ENCODE results near the gene CCDC88C. TPM values are rescaled to one million over a fixed set of nuclear protein-coding genes. Genes with fewer than 3 reads are reported as not detected.

CCDC88C gene
- total RNA-seq, 2 donors from 2014 or later: 36.3 to 57.4 TPM

- Histone ChIP-seq H3K36me3 (replicated peaks in 1 of 2; ENCODE audit: insufficient read depth in 1 of 2, low read depth in 2 of 2) (no peaks in the 10 kb centered on the region), H3K4me3 (no peak overlapping the region), H3K27ac (no peak overlapping the region), H3K9me3 (no peaks in the 10 kb centered on the region), H3K27me3 (no peaks in the 10 kb centered on the region), H3K4me1 (peaks cover 4% of the 10 kb centered on the region)
- no peak for TF ChIP-seq POLR2A (IDR thresholded peaks at IDR 0.05)
- TF ChIP-seq, protein P1, sequence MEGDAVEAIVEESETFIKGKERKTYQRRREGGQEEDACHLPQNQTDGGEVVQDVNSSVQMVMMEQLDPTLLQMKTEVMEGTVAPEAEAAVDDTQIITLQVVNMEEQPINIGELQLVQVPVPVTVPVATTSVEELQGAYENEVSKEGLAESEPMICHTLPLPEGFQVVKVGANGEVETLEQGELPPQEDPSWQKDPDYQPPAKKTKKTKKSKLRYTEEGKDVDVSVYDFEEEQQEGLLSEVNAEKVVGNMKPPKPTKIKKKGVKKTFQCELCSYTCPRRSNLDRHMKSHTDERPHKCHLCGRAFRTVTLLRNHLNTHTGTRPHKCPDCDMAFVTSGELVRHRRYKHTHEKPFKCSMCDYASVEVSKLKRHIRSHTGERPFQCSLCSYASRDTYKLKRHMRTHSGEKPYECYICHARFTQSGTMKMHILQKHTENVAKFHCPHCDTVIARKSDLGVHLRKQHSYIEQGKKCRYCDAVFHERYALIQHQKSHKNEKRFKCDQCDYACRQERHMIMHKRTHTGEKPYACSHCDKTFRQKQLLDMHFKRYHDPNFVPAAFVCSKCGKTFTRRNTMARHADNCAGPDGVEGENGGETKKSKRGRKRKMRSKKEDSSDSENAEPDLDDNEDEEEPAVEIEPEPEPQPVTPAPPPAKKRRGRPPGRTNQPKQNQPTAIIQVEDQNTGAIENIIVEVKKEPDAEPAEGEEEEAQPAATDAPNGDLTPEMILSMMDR (IDR thresholded peaks at IDR 0.05): no peak
- ATAC-seq: no peak
- DNase-seq: no peak
- intact Hi-C loops (cut with DNase I): no loop called here
- 81 to 92% methylated on average over 4 to 6 of the region's 9 CpGs for WGBS, 2 donors
These were observed 59.6 kb downstream of the CCDC88C start for GRCh38 chr14:91358025-91358319.

DNA sequence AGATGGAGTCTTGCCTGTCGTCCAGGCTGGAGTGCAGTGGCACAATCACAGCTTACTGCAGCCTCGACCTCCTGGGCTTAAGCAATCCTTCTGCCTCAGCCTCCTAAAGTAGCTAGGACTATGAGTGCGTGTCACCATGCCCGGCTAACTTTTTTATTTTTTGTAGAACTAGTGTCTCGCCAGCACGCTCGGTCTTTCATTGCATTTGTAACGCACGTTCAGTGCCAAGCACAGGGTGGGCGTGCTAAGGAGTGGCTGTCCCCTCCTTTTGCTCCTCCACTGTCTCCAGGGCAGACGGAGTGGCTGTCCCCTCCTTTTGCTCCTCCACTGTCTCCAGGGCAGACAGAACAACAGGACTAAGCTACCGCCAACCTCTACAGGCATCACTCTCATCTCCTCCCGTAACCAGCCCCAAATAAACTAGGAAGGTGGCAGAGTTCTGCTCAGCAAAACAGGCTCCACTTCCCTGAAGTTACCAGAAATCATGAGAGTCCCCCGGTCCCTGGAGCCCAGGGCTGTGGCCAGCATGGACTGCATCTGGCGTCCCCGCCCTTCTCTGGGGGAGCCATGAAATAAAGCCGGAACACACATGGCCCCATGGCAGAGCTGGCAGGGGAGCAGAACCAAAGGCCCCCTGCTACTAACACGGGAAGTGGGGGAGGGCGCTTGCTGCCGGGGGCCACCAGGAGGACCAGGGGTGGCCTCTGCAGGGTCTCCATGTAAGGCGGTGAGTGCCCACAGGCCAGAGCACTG is 60.2 kb downstream of the CCDC88C start:
- Histone ChIP-seq H3K36me3 (replicated peaks in 1 of 2; ENCODE audit: insufficient read depth in 1 of 2, low read depth in 2 of 2) (no peaks in the 10 kb centered on the region), H3K9me3 (no peaks in the 10 kb centered on the region), H3K27me3 (no peaks in the 10 kb centered on the region), H3K4me3 (no peak overlapping the region), H3K4me1 (peaks cover 9% of the 10 kb centered on the region), H3K27ac (no peak overlapping the region)
- no peak for TF ChIP-seq POLR2A (IDR thresholded peaks at IDR 0.05)
- TF ChIP-seq, protein P1 (IDR thresholded peaks at IDR 0.05): no peak
- no peak for DNase-seq
- 87 to 89% methylated on average over 17 to 20 of the region's 21 CpGs for WGBS, 2 donors
- intact Hi-C loops (cut with DNase I): no loop called here
- no peak for ATAC-seq

GRCh38 chr14:91356181-91356763 is 61.3 kb downstream of the CCDC88C start:
- intact Hi-C loops (cut with DNase I): no loop called here
- H3K36me3 ChIP-seq (replicated peaks in 1 of 2; ENCODE audit: insufficient read depth in 1 of 2, low read depth in 2 of 2): no peaks in the 10 kb centered on the region
- TF ChIP-seq, protein P1 (IDR thresholded peaks at IDR 0.05): no peak
- TF ChIP-seq POLR2A (IDR thresholded peaks at IDR 0.05): no peak
- ATAC-seq (no peak), DNase-seq (no peak)
- no peak overlapping the region for H3K27ac ChIP-seq
- no peaks in the 10 kb centered on the region for H3K9me3 ChIP-seq
- no peaks in the 10 kb centered on the region for H3K27me3 ChIP-seq
- peaks cover 10% of the 10 kb centered on the region for H3K4me1 ChIP-seq
- no peak overlapping the region for H3K4me3 ChIP-seq
- WGBS, 2 donors: 81 to 84% methylated on average over 11 to 12 of the region's 12 CpGs

GRCh38 chr14:91354979-91355685 is 62.5 kb downstream of the CCDC88C start:
- Histone ChIP-seq H3K4me1 (peaks cover 10% of the 10 kb centered on the region), H3K9me3 (no peaks in the 10 kb centered on the region), H3K27ac (no peak overlapping the region), H3K36me3 (replicated peaks in 1 of 2; ENCODE audit: insufficient read depth in 1 of 2, low read depth in 2 of 2) (no peaks in the 10 kb centered on the region), H3K27me3 (no peaks in the 10 kb centered on the region), H3K4me3 (no peak overlapping the region)
- intact Hi-C loops (cut with DNase I): no loop called here
- no peak for ATAC-seq
- no peak for DNase-seq
- 78 to 80% methylated on average over 21 to 27 of the region's 27 CpGs for WGBS, 2 donors
- no peak for TF ChIP-seq POLR2A (IDR thresholded peaks at IDR 0.05)
- TF ChIP-seq, protein P1 (IDR thresholded peaks at IDR 0.05): peak in 4 of 7 experiments; percentile 8 to 35 (median 30)
